Activated T-helper 9 cell treated with anti-CD3 and anti-CD28 coated beads, Interleukin-2, amount 50 U/mL, for 16 hours (primary cell): ENCODE data around the gene HIVEP2.

ENCODE experiments used
- DNase-seq: peaks from one replicate; pipeline ENCODE4 v3.0.0-alpha.2; 2020; ENCODE audit warnings: low read depth

HIVEP2 gene

DNA sequence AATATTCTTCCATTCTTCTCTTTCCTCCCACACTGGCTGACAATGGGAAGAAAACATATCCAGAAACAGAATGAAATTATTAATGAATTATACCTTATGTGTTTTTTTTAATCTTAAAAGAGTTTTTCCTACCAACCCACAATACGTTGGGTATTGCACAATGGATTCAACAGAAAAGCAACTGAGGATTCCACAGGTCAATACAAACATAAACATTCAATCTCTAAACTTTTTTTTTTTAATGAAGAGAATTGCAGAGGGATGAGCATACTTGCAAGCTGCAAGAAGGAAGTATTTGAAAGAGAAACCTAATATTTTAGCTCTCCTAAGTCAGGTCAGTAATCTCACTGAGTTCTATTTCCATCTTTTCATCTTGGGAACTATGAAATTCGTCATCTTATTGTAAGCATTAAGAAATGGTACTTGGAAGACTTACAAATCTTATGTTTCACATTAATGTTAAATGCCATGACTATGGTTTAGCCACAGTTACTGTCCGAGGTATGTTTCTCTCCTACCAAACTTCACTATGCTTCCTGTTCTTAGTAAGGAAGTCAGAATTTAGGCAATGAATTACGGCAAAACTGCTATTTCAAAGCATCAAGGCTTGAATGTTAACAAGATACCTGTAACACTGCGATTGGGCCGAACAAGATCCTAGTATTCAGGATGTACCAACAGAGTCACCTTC is 100.8 kb downstream of the HIVEP2 start:
- DNase-seq, result no peak

DNA sequence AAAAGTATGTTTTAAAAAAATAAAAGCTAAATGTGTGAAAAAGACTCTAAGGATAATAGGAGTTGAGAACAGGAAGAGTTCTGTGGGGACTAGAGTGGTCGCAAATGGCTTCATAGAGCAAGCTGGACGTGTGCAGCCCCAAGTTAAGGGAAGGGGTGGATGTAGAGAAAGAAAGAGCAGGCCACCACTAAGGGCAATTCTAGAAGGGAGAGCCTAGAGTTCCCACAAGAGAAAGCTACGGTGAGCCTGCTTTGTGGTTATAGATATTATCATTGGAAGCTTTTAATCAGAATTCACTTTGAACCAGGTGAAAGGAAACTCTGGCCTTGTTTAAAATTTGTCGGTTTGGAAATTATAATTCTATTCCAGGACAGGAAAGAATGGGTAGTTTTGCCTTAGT is 101.6 kb downstream of the HIVEP2 start:
- DNase-seq, result no peak

DNA sequence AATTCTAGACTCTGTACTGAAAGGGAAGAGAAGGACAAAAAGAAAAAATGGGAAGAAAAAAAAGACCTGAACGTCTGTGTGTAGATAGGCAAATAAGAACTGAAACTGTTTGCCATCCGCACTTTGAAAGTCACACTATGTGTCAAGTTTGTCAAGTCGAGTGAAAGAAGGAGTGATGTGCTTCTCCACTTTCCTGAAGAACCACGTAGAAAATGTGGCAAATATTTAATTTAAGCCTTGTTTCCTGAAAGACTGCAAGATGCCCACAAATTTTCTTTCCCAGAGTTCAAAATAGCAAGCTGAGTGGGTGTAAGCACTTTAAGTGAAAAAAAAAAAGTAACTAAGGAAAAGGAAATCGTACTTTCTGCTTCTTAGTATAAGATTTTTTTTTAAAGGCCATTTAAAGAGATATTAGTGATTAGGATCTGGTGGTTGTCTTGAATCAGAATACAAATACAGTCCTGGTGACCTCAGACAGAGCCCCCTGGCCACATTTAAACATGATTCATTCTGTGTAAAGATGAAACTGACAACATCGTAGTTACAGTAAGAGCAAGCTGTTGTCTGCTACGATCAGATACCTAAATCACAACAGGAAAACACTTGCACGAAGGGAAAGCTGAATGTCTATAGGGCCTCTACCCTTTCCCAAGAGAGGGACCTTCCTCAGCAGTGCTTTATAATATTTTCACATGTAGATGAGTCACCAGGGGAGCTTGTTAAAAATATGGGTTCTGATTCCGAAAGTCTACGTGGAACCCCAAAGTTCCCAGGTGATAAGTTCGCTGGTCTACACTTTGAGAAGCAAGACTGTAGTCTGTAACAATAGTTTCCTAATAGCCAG is 102.3 kb downstream of the HIVEP2 start:
- peak; percentile 25 for DNase-seq

DNA sequence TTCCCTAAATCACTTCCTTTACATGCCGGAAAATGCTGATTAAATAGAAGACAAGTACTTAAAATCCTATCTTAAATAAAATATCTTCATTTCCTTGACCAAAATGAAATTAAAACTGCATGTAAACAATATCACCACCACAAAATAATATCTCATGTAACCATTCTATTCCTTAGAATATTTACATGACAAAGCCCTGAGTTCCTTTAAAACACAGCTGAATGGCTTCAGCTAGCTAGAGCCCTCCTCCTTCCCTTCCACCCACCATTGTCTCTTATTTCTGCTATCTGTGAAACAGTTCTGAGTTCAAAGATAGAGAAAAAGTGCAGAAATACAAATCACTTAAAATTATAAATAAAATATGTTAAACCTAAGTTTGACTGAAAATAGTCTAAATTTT is 103.1 kb downstream of the HIVEP2 start:
- DNase-seq, result no peak

DNA sequence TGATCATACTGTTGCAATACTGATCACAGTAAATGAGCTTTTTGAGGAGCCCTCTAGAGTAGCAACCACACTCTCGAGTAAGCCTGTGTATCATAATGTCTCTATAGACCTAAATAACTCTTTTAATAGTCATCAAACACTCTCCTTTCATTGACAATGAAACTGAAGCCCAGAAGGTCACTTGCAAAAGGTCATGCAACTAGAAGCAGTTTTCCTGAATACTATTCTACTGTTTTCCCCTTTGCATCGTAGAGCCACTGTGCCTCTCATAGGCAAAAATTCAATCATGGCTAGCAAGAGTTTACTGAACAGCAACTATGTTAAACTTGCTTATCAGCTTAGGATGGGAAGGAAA is 105.3 kb downstream of the HIVEP2 start:
- no peak for DNase-seq

DNA sequence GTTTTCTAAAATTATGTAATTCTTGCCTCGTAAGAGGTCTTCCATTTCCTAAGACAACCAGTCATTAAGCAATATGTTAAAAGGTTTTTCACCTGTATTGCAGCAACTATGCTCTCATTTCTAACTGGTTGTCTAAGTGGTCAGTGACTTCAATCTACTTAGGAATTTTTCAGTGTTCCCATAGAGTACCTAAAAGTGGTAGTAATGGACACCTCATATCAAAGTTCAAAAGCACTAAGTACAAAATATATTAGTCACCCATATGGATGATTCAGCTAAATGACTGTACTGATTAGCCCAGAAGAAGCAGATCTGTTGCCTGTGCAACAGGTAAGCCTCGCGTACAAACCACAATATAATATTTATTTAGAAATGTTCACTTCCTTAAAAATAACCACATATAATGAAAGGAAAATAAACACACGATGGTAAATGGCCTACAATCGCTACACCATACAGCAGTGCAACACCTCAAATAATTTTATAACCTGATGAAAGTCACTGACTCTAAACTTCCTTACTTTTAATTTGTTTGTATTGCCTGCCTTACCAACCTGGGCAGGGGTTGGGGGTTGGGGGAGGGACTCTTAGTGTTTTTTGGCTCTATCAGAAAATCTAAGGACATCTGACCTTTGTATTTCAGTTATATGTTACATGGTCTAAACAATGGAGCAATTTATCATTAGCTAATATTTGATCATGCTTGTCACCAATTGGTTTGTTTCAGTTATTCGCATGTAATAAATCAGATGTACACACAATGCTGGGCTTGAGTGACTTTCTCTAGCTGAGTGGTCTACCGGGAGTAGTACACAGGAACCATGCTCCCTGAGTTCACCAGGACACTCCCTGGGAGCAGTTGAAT is 105.9 kb downstream of the HIVEP2 start:
- DNase-seq, result no peak

DNA sequence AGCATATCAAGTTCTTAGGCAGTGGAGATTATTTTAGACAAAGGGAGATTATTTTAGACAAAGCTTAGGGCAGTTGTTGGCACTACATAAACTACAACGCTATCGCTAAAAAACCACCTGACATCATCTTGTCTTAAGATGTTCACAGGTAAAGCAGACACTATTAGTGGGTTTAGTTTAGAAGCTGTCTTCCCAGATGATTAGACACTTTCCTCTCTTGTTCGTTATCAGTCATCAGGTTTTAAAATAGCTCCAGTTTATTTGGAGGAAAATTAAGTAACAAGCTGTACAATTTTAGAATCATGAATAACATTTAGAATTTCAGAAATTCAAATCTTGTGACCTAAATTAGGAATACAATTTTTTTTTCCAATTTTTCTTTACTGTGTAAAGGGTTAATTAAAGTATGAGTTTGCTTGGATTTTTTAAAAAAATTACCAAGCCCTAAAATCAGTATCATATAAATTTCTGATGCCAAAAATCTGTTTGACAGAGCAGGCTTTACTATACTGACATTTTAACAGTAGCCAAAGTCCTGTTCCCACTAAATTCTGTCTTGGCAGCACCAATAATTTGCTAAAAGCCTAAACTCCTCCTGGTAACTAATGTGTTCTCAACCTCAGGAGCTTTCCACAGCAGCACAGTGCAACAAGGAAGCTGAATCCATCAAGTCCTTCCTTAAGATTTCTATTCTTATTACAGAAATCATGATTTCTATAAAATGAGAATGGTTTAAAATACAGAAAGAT is 109.0 kb downstream of the HIVEP2 start:
- DNase-seq, result no peak

DNA sequence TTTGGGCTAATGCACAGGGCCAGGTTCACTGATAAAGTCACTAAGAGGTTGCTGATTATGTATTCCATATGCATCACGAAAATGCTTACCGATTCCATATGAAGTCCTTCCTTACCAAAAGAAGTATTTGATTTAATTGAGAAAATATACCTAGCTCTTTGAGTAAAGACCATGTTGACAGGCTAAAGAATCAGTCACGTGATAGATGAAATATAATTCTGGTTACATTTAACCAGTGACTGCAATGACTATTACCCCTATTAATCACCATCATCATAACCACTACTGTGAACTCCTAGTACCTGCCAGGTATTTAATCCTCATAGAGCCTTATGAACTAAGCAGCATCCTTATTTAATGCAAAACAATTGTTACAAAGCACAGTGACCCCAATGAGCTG is 110.1 kb downstream of the HIVEP2 start:
- no peak for DNase-seq

DNA sequence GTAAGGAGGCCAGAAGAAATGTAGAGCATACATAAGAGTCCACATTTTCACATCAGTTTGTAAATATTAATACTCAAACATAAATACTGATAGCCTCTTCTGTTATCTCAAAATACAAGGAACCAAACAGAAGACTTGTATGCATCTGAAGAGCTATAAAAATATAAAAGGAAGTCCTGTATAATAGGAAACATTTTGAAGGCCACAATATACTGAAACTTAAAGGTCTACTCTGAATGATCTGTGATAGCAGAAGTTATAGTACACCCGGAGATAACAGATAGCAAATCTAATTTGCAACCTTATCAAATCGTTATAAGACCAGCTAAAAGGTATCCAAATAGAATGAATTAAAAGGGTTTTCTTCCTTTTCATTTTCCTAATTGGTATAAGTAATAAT is 111.2 kb downstream of the HIVEP2 start:
- no peak for DNase-seq

DNA sequence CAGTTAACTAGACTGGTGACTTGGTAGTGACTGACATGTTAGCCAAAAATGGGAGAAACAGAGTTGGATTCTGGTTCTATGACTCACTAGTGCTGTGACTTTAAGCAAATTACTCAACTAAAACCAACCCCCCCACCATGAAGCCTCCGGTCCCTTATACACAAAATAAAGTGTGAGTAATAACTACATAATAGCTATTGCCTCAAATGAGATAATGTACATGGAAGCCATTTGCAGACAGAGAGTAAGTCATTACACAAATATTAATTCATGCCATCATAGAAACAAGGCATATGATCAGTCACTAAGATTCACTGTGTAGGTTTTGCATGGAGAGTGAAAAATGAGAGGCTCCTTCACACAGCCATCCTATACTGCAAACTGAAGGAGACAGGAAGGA is 111.9 kb downstream of the HIVEP2 start:
- no peak for DNase-seq

DNA sequence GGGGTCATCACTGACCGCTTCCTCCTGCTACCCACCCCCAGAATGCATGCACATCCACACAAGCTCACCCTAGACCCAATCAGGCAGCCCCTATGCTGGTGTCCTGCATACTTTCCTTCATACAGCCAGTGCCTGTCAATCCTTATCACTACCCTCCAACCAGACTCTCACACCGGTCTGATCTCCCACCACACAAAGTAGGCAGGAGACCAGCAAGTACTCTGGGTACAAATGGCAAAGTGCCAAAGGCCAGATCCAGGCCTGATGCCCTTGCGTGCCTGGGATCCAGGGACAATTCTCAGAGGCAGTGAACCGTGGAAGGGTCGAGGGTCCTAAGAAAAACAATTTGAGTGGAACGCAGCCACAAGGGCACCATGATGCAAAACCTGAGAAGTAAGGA is 114.2 kb downstream of the HIVEP2 start:
- DNase-seq, result no peak

DNA sequence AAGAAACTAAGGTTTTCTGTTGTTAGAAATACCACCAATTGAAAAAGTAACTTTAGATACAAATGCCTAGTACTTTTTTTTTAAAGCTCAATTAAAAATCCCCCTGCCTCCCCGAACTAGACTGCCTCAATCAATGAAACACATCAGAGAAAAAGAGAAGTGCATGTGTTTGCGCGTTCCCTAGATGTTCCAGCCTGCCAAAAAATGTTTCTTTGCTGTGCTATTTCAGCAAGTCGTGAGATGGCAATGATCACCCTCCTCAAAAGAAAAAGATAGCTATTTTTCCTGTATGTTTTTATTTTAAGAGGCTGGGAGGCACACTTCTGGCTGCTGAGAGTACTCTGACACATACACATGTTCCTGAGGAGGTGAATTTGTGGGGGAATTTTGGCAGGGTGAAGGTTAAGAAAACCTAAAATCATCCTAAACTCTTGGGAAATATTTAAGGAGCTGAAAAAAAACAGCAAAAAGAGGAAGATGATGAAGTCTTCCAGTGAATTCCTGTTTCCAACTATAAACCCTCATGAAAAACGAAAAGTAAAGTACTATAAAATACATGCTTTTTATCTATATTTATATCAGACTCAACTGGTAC is 114.8 kb downstream of the HIVEP2 start:
- DNase-seq, result no peak

DNA sequence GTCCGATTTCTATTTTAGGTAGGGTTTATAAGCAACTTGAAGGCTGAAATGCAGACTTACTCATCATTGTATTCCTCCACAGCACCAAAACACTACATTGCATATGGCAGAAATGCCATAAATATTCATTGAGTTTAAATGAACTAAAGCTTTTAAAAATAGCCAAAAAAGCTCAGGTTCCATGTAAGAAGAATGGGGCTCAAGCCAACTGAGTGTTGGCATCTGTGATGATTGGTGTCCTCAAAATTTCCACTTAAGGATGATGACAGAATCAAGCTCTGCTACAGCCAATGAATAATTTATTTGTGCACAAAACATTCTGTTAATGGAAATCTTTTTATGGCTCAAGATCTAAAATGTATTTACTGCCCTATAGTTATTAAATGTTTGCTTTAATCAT is 115.4 kb downstream of the HIVEP2 start:
- DNase-seq, result no peak

DNA sequence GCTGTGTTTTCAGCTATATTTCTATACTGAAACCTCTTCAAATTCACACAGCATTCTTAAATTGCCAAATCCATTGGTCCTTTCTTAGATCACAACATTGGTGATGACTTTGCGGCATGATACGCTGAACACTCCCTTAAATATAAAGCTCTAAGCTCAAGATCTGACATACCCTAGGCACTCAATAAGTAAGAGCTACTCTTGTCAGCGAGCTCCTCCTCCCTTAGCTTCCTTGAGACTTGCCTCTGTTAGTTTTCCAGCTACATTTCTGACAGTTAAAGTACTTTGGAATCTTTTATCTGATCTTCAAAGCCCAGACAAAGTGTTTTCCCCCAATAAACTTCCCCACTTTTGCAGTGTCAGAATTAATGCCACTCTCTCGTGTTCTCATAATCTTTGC is 117.0 kb downstream of the HIVEP2 start:
- no peak for DNase-seq

DNA sequence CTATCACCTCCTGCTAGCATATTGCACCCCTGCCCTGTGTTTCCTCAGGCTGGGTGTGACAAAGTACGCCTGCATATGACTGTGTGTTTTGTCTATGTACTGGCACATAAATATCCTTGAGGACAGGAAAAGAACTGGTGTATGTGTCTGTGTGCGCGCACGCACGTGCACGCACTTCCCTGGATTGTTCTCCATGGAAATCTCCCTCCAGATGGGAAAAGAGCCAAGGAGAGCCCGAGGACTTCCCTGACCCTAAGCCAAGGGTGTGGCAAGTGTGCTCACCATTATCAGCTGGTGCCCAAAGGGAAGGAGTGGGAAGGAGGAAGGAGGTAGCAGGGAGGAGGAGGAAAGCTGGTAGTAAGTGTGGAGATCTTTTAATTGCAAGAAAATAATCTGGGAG is 117.6 kb downstream of the HIVEP2 start:
- no peak for DNase-seq

DNA sequence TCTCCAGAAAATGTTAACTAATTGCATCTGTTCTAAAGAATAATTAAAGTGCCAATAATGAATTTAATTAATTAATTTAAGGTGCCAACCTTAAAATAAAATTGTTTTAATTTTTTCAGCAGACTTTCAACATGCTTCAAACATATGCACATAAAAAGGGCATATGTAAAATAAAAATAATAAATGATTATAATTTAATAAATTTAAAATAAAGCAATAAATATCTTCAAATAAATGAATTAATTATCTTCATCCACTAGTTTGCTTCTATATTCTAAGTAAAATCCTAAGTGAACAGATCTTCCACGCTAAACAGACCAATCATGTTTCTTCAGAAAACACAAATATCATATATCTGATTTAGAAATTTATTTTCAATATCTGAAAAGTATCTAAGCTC is 119.2 kb downstream of the HIVEP2 start:
- no peak for DNase-seq

DNA sequence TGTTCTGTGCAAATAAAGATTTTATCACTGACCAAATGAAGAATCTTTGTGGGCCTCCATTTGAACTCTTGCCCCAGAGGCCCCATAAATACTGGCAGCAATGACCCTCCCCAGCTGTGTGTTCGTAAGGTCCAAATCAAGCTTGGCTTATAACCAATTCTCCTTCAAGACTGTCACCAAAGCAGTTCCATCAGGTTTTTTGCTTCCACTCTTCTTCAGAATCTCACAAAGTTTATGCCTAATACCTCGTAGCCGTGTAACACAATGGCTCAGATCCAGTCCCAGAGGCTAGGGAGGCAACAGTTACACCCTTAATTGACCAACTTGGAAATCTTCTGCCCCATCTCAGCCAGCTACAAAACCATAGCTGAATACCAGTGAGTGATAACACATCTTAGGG is 120.5 kb downstream of the HIVEP2 start:
- DNase-seq, result no peak

DNA sequence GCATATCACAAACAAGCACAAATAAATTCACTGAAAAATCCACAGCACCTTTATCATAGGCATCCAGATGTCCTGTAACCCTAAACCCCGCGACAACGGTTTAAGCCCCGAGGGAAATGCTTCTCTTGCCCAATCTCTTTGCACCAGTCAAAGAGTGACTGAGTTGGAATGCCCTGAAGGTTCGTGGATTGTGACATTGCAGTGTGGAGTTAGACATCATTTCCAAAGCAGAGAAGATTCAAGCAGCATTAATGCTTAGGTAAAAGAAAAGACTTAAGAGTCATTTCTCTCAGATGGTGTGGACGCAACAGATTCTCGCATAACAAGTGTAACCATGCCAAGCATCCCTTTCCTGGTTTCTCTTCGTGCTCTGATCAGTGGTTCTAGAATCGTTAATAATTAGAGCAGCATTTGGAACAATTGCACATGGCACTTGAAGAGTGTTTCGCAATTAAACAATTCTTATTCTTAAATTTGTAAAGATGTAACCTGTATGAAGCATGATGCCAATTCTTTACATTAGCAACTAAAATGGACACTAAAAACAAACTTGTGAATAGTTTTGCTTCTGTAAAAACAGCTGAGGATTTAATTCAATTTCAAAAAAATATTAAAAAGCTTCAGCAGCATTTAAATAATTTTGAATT is 121.6 kb downstream of the HIVEP2 start:
- DNase-seq, result no peak

DNA sequence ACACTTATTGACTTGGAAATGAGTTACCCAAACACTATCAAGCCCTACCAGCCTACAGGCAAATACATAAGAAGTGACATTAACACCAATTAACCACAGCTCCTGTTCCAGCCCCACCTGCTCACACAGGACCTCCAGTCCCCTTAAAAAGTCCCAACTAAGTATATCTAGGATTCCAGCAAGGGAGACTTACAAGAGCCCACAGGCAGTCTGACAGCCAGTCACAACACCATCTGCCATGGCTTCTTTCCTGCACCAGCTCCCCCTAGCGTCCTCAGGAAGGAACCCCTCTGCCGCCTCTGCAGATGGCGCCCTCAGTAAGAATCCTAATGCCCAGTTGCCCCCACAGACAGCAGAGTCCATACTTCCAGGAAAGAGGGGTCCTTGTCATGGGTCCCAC is 122.1 kb downstream of the HIVEP2 start:
- DNase-seq, result no peak

DNA sequence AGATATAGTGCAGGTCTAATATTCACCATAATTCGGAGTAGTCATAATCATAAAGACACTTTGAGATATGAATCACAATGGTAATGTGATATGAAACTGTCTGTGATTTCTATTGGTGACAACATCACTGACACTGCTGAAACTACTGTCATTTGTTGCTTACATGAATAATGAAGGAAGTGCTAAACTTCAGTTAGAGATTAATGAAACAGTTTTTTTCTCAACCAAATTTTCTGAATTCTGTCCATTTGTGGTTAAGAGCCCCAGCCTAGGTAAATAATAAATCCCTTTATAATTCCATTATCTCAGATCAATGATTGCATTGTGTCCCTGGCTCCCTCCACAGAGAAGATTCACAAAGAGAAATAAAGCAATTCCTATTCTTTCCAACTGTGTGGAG is 122.6 kb downstream of the HIVEP2 start:
- no peak for DNase-seq

DNA sequence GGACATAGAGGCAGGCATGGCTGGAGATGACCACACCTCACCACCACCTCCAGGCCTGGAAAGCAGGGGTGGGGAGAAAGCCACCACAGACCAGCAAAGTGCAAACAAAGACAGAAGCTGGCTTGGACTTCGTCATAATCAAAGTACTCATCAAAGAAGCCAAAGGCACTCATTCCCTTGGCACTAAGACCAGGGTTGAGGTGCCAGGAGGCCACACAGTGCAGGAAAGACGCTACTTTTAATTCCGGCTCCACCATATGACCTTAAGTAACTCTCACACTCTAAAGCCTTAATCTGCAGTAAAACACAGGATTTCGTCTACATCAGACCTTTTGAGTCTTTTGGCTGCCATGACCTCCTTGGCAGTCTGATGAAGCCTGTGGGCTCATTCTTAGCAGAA is 123.1 kb downstream of the HIVEP2 start:
- no peak for DNase-seq
